HEK293 (cell line): ENCODE measurements around the gene CFAP70.

ENCODE experiments used
- CTCF ChIA-PET: fragments of 350-600 bp; formaldehyde crosslinking; extraction: SDS; loops from one replicate; lab custom pipeline; 2021; ENCODE audit warnings: antibody characterized with exemption; lab: Yijun Ruan, JAX
- POLR2A ChIA-PET: fragments of 300-600 bp; formaldehyde crosslinking; extraction: SDS; loops from one replicate; lab custom pipeline; 2020; ENCODE audit warnings: antibody characterized with exemption, inconsistent platforms; lab: Yijun Ruan, JAX
- H3K27ac ChIP-seq: fragments of 200-500 bp; sonication (Bioruptor generic); 2 replicates; pipeline ENCODE4 v1.5.1; 2014; ENCODE audit warnings: low read depth, low read length, control low read depth, inconsistent platforms; ENCODE audit errors: extremely low read depth
- H3K36me3 ChIP-seq, 2 experiments: fragments of 200-500 bp in 1 of 2; sonication (Bioruptor generic) in 1 of 2; 1 replicate in 1 of 2; 2 replicates in 1 of 2; pipeline ENCODE4 v1.5.1; 2014 to 2017; ENCODE audit warnings: inconsistent platforms in 2 of 2, low read length in 2 of 2; ENCODE audit not compliant: control insufficient read depth in 2 of 2, insufficient read depth in 1 of 2
- H3K4me1 ChIP-seq: fragments of 200-500 bp; sonication (Bioruptor generic); 2 replicates; pipeline ENCODE4 v1.5.1; 2014; ENCODE audit warnings: mild to moderate bottlenecking, low read length, inconsistent platforms; ENCODE audit not compliant: control insufficient read depth, insufficient read depth
- H3K4me3 ChIP-seq: 2 replicates; pipeline ENCODE4 v1.5.1; 2011; ENCODE audit warnings: low read depth, mild to moderate bottlenecking, control low read depth, low read length, moderate library complexity
- H3K9me3 ChIP-seq: fragments of 200-500 bp; sonication (Bioruptor generic); 2 replicates; pipeline ENCODE4 v1.5.1; 2014; ENCODE audit warnings: low read depth, low read length, inconsistent platforms; ENCODE audit not compliant: control insufficient read depth, insufficient read depth
- ATF2 ChIP-seq: fragments of 450-650 bp; formaldehyde crosslinking; IDR thresholded peaks from 2 replicates; pipeline ENCODE4 v1.5.1; 2016; ENCODE audit warnings: missing biosample characterization, missing genetic modification characterization, low read depth
- BCL11A ChIP-seq: fragments of 450-650 bp; formaldehyde crosslinking; IDR thresholded peaks from 2 replicates; pipeline ENCODE4 v1.5.1; 2016; ENCODE audit warnings: low read depth, missing biosample characterization, missing genetic modification characterization
- ELK4 ChIP-seq: IDR thresholded peaks from 2 replicates; pipeline ENCODE4 v1.6.1; 2011; ENCODE audit warnings: mild to moderate bottlenecking, low read depth, low read length, borderline replicate concordance
- HOXD13 ChIP-seq: sonication (generic); formaldehyde crosslinking; IDR thresholded peaks from 2 replicates; pipeline ENCODE4 v1.8.0; 2022; ENCODE audit warnings: missing genetic modification reagents, borderline replicate concordance
- KLF8 ChIP-seq: fragments of 450-650 bp; formaldehyde crosslinking; IDR thresholded peaks from 2 replicates; pipeline ENCODE4 v1.5.1; 2016; ENCODE audit warnings: missing biosample characterization, missing genetic modification characterization
- RBAK ChIP-seq: fragments of 450-650 bp; formaldehyde crosslinking; IDR thresholded peaks from 2 replicates; pipeline ENCODE4 v1.5.1; 2016; ENCODE audit warnings: missing biosample characterization, missing genetic modification characterization
- SETDB1 ChIP-seq: IDR thresholded peaks from one replicate; pipeline ENCODE4 v1.6.1; 2017; ENCODE audit warnings: mild to moderate bottlenecking, low read length, moderate library complexity, mixed read lengths; ENCODE audit not compliant: insufficient read length
- TCF7L2 ChIP-seq: IDR thresholded peaks from 2 replicates; pipeline ENCODE4 v1.6.1; 2011; ENCODE audit warnings: low read depth, mild to moderate bottlenecking, inconsistent platforms, low read length, moderate library complexity, borderline replicate concordance
- ZNF132 ChIP-seq: fragments of 450-650 bp; formaldehyde crosslinking; IDR thresholded peaks from 2 replicates; pipeline ENCODE4 v1.5.1; 2017; ENCODE audit warnings: missing biosample characterization, missing genetic modification characterization, borderline replicate concordance
- ZNF274 ChIP-seq, 2 experiments: fragments of 200-500 bp in 1 of 2; fragments of 450-650 bp in 1 of 2; sonication (Bioruptor generic) in 1 of 2; formaldehyde crosslinking in 1 of 2; IDR thresholded peaks; 2 replicates each; pipeline versions ENCODE4 v1.5.1 to v1.6.1; 2014 to 2016; ENCODE audit warnings: borderline replicate concordance in 1 of 2, inconsistent platforms in 1 of 2, low read length in 1 of 2, missing biosample characterization in 1 of 2, missing genetic modification characterization in 1 of 2
- ZNF362 ChIP-seq: fragments of 450-650 bp; formaldehyde crosslinking; IDR thresholded peaks from 2 replicates; pipeline ENCODE4 v1.5.1; 2016; ENCODE audit warnings: missing biosample characterization, missing genetic modification characterization
- ZNF37A ChIP-seq: fragments of 450-650 bp; IDR thresholded peaks from 2 replicates; pipeline ENCODE4 v1.5.1; 2018; ENCODE audit warnings: missing biosample characterization, missing genetic modification characterization
- ZNF426 ChIP-seq: fragments of 450-650 bp; formaldehyde crosslinking; IDR thresholded peaks from 2 replicates; pipeline ENCODE4 v1.5.1; 2017; ENCODE audit warnings: missing biosample characterization, missing genetic modification characterization, mild to moderate bottlenecking, inconsistent platforms, moderate library complexity
- ZNF473 ChIP-seq: fragments of 450-650 bp; formaldehyde crosslinking; IDR thresholded peaks from 2 replicates; pipeline ENCODE4 v1.5.1; 2017; ENCODE audit warnings: missing biosample characterization, missing genetic modification characterization
- ZNF513 ChIP-seq: fragments of 450-650 bp; IDR thresholded peaks from 2 replicates; pipeline ENCODE4 v1.5.1; 2018; ENCODE audit warnings: missing biosample characterization, missing genetic modification characterization
- ZNF558 ChIP-seq: fragments of 450-650 bp; formaldehyde crosslinking; IDR thresholded peaks from 2 replicates; pipeline ENCODE4 v1.5.1; 2016; ENCODE audit warnings: missing biosample characterization, missing genetic modification characterization
- ZNF561 ChIP-seq: fragments of 450-650 bp; IDR thresholded peaks from 2 replicates; pipeline ENCODE4 v1.5.1; 2018; ENCODE audit warnings: missing biosample characterization, missing genetic modification characterization, borderline replicate concordance
- ZNF585B ChIP-seq: fragments of 450-650 bp; formaldehyde crosslinking; IDR thresholded peaks from 2 replicates; pipeline ENCODE4 v1.5.1; 2016; ENCODE audit warnings: missing biosample characterization, missing genetic modification characterization
- ZNF624 ChIP-seq: fragments of 450-650 bp; formaldehyde crosslinking; IDR thresholded peaks from 2 replicates; pipeline ENCODE4 v1.5.1; 2017; ENCODE audit warnings: missing biosample characterization, missing genetic modification characterization
- ZNF747 ChIP-seq: fragments of 450-650 bp; formaldehyde crosslinking; IDR thresholded peaks from 2 replicates; pipeline ENCODE4 v1.5.1; 2016; ENCODE audit warnings: missing biosample characterization, missing genetic modification characterization
- ZSCAN30 ChIP-seq: fragments of 450-650 bp; IDR thresholded peaks from 2 replicates; pipeline ENCODE4 v1.5.1; 2018; ENCODE audit warnings: missing biosample characterization, mild to moderate bottlenecking, missing genetic modification characterization, moderate library complexity
- ZXDB ChIP-seq: fragments of 450-650 bp; formaldehyde crosslinking; IDR thresholded peaks from 2 replicates; pipeline ENCODE4 v1.5.1; 2016; ENCODE audit warnings: missing biosample characterization, missing genetic modification characterization
- TF ChIP-seq, protein P1 (sequence below): fragments of 450-650 bp; formaldehyde crosslinking; IDR thresholded peaks from 2 replicates; pipeline ENCODE4 v1.5.1; 2016; ENCODE audit warnings: missing biosample characterization, missing genetic modification characterization

CFAP70 gene

GRCh38 chr10:73306171-73306708, 52.4 kb downstream of the CFAP70 start:
- no peaks in the 10 kb centered on the region for H3K4me1 ChIP-seq
- H3K36me3 ChIP-seq, result no peaks in the 10 kb centered on the region
- no peak overlapping the region for H3K4me3 ChIP-seq
- POLR2A ChIA-PET, result no interaction called here
- no peak for TF ChIP-seq ZNF426 (tag by site-specific recombination)
- TF ChIP-seq ZNF513 (tag by site-specific recombination), result no peak
- no peak for TF ChIP-seq ZSCAN30
- no peak for TF ChIP-seq TCF7L2
- TF ChIP-seq ZNF473 (tag by site-specific recombination), result no peak
- no peak for TF ChIP-seq BCL11A
- TF ChIP-seq ZNF558, result peak; percentile 98
- TF ChIP-seq ZNF132 (tag by site-specific recombination), result no peak
- no peak for TF ChIP-seq ZNF561 (tag by site-specific recombination)
- TF ChIP-seq SETDB1, result peak; percentile 48
- no peak for TF ChIP-seq ATF2 (tag by site-specific recombination)
- CTCF ChIA-PET, result no interaction called here
- H3K9me3 ChIP-seq, result no peaks in the 10 kb centered on the region
- H3K27ac ChIP-seq, result no peak overlapping the region

GRCh38 chr10:73296946-73297345, 61.7 kb downstream of the CFAP70 start:
- Histone ChIP-seq H3K27ac (no peak overlapping the region), H3K4me1 (no peaks in the 10 kb centered on the region), H3K4me3 (no peak overlapping the region), H3K36me3 (no peaks in the 10 kb centered on the region), H3K9me3 (no peaks in the 10 kb centered on the region)
- POLR2A ChIA-PET, result no interaction called here
- CTCF ChIA-PET, result interaction anchor here (1.0 kb wide), 1 partner anchor 34 kb away, joined by 3 read pairs; no protein-coding TSS in a partner anchor
- TF ChIP-seq RBAK (tag by site-specific recombination), result no peak
- no peak for TF ChIP-seq ZNF747 (tag by site-specific recombination)
- no peak for TF ChIP-seq ZNF274 (IDR thresholded peaks at IDR 0.05; ENCODE audit: low read length)
- no peak for TF ChIP-seq ZNF274 (tag by site-specific recombination; IDR thresholded peaks at IDR 0.05; ENCODE audit: borderline replicate concordance)
- TF ChIP-seq ELK4, result no peak
- no peak for TF ChIP-seq ZNF362
- TF ChIP-seq ZNF624, result no peak
- TF ChIP-seq SETDB1, result no peak
- no peak for TF ChIP-seq ZNF37A (tag by site-specific recombination)
- no peak for TF ChIP-seq ZNF558
- TF ChIP-seq HOXD13, result no peak
- TF ChIP-seq, protein P1, sequence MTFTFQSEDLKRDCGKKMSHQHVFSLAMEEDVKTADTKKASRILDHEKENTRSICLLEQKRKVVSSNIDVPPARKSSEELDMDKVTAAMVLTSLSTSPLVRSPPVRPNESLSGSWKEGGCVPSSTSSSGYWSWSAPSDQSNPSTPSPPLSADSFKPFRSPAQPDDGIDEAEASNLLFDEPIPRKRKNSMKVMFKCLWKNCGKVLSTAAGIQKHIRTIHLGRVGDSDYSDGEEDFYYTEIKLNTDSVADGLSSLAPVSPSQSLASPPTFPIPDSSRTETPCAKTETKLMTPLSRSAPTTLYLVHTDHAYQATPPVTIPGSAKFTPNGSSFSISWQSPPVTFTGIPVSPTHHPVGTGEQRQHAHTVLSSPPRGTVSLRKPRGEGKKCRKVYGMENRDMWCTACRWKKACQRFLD, result no peak
- TF ChIP-seq KLF8 (tag by site-specific recombination), result no peak
- no peak for TF ChIP-seq ZXDB (tag by site-specific recombination)
- no peak for TF ChIP-seq ZNF585B (tag by site-specific recombination)
